Spinal cord (tissue), 10 donors: ENCODE results near the gene IDS. TPM values are rescaled to one million over a fixed set of nuclear protein-coding genes. Genes with fewer than 3 reads are reported as not detected.
A peak's percentile ranks its signal among the peaks of the same experiment; 100 is the strongest.

Source experiments
- DNase-seq, 6 donors: peaks; one replicate each; pipeline versions ENCODE4 v3.0.0 to v3.0.0-alpha.2; 2013 to 2015; ENCODE audit warnings: low spot score in 6 of 6, low read depth in 4 of 6
- H3K27ac ChIP-seq: one replicate; pipeline ENCODE4 v1.5.1; 2013; ENCODE audit warnings: low read depth, low read length, control low read depth
- H3K27me3 ChIP-seq: one replicate; pipeline ENCODE4 v1.6.1; 2013; ENCODE audit warnings: low read length; ENCODE audit not compliant: control insufficient read depth, insufficient read depth
- H3K36me3 ChIP-seq: one replicate; pipeline ENCODE4 v1.6.1; 2013; ENCODE audit warnings: low read length; ENCODE audit not compliant: control insufficient read depth, insufficient read depth
- H3K4me1 ChIP-seq: one replicate; pipeline ENCODE4 v1.6.1; 2013; ENCODE audit warnings: low read length; ENCODE audit not compliant: control insufficient read depth, insufficient read depth
- H3K4me3 ChIP-seq: one replicate; pipeline ENCODE4 v1.5.1; 2013; ENCODE audit warnings: low read depth, low read length, control low read depth
- H3K9me3 ChIP-seq: one replicate; pipeline ENCODE4 v1.6.1; 2013; ENCODE audit warnings: low read length; ENCODE audit not compliant: control insufficient read depth, insufficient read depth
- WGBS: methylation state at CpG from one replicate; pipeline ENCODE4 v1.1.5; 2013; ENCODE audit warnings: missing lambda C conversion rate; ENCODE audit not compliant: insufficient coverage; 5-methylcytosine and 5-hydroxymethylcytosine counted together
- polyA plus RNA-seq, 2 donors: library from polyadenylated mRNA; unstranded; fragments of 120-200 nt; gene quantifications; one replicate each; pipeline ENCODE4 v1.2.1, GENCODE V29; 2013; ENCODE audit not compliant: insufficient read length in 2 of 2
- total RNA-seq, 2 donors: library from RNA; depleted of rRNA in 1 of 2; stranded (reverse); fragments of 120-200 nt in 1 of 2; fragments of >200 nt in 1 of 2; gene quantifications; one replicate each; pipeline versions ENCODE4 v1.2.3 to v1.2.4, GENCODE V29; 2013 to 2014
- donor health status: healthy.

IDS gene
- total and polyA plus RNA-seq, 4 donors = 72.7 to 256 (median 199) TPM

DNA sequence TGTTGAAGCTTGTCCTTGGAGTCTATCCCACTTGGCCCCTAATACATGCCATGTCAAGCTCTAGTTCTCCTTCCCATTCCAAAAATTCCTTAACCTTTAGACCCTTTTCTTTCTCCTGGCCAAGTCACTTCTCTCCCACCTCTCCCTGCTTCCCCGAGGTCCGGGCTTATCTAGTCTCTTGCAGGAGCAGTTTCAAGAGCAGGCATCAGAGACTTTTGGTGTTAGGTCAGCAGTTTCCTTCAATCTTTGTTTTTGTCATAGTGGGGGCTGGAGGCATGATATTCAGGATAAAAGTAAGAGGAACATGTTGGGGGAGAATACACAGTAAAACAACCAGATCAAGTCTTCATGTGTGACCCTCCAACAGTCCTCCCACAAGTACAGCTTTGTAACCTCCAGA is 11.5 kb upstream of the IDS start:
- H3K4me1 ChIP-seq = peaks cover 3% of the 10 kb centered on the region
- WGBS = no CpG with 5 or more reads among the region's 2 CpGs
- H3K4me3 ChIP-seq = no peak overlapping the region
- H3K27me3 ChIP-seq = no peaks in the 10 kb centered on the region
- no peak overlapping the region for H3K27ac ChIP-seq
- no peak for DNase-seq
- H3K36me3 ChIP-seq = no peaks in the 10 kb centered on the region
- H3K9me3 ChIP-seq = no peaks in the 10 kb centered on the region

DNA sequence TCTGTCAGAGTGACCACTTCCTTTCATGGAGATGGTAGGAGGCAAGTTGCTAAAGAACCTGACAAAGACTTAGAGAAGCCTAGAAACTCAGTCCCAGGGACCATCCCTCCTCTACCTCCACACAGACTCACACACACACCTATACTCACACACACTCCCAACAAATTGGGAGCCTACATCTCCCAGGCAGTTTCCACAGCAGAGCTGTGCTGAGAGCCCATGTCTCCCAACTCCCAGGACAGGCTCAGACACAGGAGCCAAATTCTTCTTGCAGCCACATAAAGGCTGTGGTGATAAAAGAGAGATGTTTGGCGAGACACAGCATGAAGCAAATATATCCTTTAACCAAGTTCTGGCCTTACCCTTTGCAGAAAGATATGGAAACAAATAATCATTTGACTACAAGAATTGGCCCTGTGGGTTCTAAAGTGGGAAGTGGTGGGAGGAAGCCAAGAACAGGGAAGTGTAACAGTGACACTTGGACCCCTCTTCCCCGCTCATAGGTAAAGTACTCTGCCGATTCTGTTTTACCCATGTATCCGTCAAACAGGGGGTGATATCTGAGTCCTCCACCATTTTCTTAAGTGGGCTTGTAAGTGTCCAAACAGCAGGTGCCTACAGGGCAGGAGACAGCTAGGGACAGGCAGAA is 11.0 kb upstream of the IDS start:
- WGBS = 83% methylated on average over 3 of the region's 4 CpGs
- H3K4me1 ChIP-seq = peaks cover 3% of the 10 kb centered on the region
- H3K9me3 ChIP-seq = no peaks in the 10 kb centered on the region
- no peak overlapping the region for H3K27ac ChIP-seq
- H3K4me3 ChIP-seq = no peak overlapping the region
- no peaks in the 10 kb centered on the region for H3K27me3 ChIP-seq
- no peaks in the 10 kb centered on the region for H3K36me3 ChIP-seq
- no peak for DNase-seq

DNA sequence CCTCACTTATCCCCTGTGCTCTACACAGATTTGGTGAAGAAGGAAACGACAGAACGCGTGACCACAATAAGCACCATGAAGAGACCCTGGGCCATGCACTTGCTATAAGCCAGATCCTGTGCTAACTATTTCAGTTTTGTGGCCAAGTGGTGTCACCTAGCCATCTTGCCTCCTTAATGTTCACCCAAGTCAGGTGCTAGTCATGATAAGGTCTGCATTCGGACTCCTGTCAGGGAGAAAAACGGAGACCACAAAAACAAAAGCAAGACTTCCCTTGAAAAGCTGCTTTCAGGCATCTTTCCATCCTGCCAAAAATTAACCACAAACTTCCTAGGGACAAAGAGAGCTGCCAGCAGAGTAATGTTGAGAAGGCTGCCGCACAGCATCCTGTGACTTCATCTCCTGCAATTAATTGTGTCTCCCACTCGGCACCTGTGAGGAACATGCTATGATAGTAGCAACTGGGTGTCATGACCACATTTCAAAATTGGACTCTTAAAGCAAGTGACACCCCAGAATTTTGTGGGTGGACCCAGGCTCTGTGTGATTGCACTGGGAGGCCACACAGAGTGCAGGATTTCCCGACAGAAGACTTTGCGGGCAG is 8.8 kb upstream of the IDS start:
- Histone ChIP-seq H3K27ac (no peak overlapping the region), H3K9me3 (no peaks in the 10 kb centered on the region), H3K36me3 (no peaks in the 10 kb centered on the region), H3K4me3 (no peak overlapping the region), H3K27me3 (no peaks in the 10 kb centered on the region), H3K4me1 (peaks cover 9% of the 10 kb centered on the region)
- 78% methylated on average over 8 of the region's 9 CpGs for WGBS
- DNase-seq = no peak

DNA sequence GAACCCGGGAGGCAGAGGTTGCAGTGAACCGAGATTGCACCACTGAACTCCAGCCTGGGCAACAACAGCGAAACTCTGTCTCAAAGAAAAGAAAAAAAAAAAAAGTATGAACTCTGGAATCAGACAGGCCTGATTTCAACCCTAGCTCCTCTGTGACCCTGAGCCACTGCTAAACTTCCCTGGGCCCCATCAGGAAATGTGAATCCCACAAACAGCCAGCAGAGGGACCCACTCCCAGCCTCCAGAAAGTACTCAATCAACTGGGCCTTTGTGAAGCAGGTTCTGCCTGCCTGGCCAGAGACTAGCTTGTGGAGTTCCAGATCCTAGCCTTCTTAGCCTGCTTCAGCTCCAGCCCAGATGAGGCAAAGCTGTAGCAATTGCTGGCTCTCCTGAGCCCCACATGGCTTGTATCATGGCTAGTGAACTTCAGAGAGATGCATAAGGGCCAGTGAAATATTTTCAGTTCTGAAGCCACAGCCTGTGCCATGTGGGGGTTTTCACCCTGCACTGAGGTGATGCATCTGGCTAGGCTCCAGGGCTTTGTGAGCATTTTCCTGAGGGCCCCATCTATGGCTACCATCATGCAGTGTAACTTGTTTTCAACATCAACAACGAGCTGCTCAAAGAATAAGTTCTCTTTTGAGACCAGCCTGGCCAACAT is 7.2 kb upstream of the IDS start:
- peak in 3 of 6 donors; percentile 20 to 55 (median 54) for DNase-seq
- no peak overlapping the region for H3K4me3 ChIP-seq
- H3K27ac ChIP-seq = no peak overlapping the region
- H3K27me3 ChIP-seq = no peaks in the 10 kb centered on the region
- peaks cover 9% of the 10 kb centered on the region for H3K4me1 ChIP-seq
- no peaks in the 10 kb centered on the region for H3K9me3 ChIP-seq
- 63% methylated on average over 4 of the region's 4 CpGs for WGBS
- no peaks in the 10 kb centered on the region for H3K36me3 ChIP-seq

DNA sequence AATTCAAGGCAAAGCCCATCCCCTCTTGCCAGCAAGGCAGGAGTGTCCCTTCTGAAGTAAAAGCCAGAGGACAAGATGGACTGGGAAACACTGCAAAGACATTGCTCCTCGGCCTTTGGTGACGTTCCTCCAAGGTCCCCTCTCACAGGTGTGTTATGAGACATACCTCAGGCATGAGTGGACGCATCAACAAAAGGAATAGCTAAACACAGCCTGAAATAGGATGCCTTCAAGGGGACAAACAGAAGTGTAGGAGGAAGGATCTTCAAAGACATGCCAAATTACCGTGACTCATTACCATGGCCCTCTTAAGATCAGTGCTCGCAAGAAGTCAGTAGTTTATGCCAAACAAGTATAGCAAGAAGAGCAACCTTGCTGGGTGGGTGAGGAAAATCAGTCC is 6.0 kb upstream of the IDS start:
- Histone ChIP-seq H3K4me1 (peaks cover 9% of the 10 kb centered on the region), H3K36me3 (no peaks in the 10 kb centered on the region), H3K9me3 (no peaks in the 10 kb centered on the region), H3K4me3 (no peak overlapping the region), H3K27me3 (no peaks in the 10 kb centered on the region), H3K27ac (no peak overlapping the region)
- 35% methylated on average over 3 of the region's 5 CpGs for WGBS
- no peak for DNase-seq

DNA sequence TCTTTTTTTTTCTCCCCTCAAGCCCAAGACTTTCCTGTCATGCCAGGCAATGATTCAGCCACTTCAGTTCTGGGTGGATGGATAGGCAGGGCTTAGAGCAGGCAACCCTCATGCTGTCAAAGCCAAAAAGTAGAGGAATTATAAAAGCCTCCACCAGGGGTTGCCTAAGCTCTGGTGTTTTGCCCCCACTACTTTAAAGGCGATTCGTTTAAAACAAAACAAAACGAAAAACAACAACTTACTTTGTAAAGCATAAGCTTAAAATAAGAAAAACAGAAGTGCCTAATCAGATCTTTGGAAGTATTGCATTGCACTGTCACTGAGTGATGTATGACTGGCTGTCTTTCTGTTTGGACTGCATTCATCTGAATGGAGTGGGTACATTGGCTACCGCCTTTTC is 5.3 kb upstream of the IDS start:
- Histone ChIP-seq H3K36me3 (no peaks in the 10 kb centered on the region), H3K27ac (no peak overlapping the region), H3K4me1 (peaks cover 9% of the 10 kb centered on the region), H3K9me3 (no peaks in the 10 kb centered on the region), H3K4me3 (no peak overlapping the region), H3K27me3 (no peaks in the 10 kb centered on the region)
- DNase-seq = peak in 2 of 6 donors; percentile 14 to 15
- WGBS = no CpG with 5 or more reads among the region's 4 CpGs

DNA sequence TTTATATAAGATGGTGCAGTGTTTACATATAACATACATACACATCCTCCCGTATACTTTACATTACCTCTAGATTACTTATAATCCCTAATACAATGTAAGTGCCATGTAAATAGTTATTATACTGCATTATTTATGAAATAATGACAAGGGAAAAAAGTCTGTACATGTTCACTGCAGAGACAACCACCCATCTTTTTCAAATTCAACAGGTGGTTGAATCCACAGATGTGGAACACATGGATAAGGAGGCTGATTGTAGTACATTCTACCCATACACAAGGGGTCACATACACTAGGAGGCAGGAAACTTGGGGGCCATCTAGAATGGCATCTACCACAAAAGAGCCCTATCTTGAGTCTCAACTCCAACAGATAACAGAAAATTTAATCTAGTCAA is 3.4 kb upstream of the IDS start:
- DNase-seq = no peak
- Histone ChIP-seq H3K9me3 (no peaks in the 10 kb centered on the region), H3K4me3 (no peak overlapping the region), H3K4me1 (peaks cover 14% of the 10 kb centered on the region), H3K36me3 (no peaks in the 10 kb centered on the region), H3K27ac (no peak overlapping the region), H3K27me3 (no peaks in the 10 kb centered on the region)
- no CpG with 5 or more reads among the region's 1 CpG for WGBS

DNA sequence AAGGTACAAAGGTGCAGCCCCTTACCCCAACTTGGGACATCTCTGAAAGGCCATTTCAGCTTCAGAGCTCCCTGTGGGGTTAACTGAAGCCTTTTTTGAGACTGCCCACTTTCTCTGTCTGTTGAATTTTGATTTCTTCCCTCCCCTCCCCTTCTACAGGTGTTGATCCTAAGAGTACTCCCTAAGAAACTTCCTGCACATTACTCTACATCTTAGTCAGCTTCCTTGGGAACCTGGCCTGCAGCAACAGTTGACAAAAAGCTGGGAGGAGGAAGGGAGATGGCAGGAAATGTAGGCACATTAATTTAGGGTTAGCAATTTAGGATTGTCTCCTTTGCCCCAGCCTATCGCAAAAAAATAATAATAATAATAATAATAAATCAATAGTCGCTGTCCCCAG is 1.2 kb upstream of the IDS start:
- no CpG with 5 or more reads among the region's 2 CpGs for WGBS
- Histone ChIP-seq H3K9me3 (no peaks in the 10 kb centered on the region), H3K4me1 (peaks cover 11% of the 10 kb centered on the region), H3K4me3 (no peak overlapping the region), H3K27ac (no peak overlapping the region), H3K27me3 (no peaks in the 10 kb centered on the region), H3K36me3 (peaks cover 4% of the 10 kb centered on the region)
- no peak for DNase-seq

DNA sequence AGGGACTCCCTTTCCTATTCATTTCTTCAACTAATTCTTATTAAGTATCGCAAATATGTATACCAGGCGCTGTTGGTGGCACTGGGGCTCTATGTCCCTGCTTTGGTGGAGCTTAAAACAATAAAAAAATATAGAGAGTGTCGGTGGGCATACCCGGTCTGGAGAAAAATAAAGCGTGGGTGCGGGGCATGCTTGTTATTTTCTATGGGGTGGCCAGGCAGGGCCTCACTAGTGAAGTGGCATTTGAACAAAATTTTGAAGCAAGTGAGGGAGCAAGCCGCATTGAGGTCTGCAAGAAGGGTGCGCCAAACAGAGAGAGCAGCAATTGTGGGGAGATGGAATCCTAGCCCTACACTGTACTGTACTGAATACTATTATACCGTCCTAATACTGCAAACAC is 565 bp upstream of the IDS start:
- no peak overlapping the region for H3K27ac ChIP-seq

More for the DNA sequence above, 565 bp upstream of the IDS start:
- no peak for DNase-seq
- Histone ChIP-seq H3K4me3 (no peak overlapping the region), H3K4me1 (peaks cover 11% of the 10 kb centered on the region), H3K9me3 (no peaks in the 10 kb centered on the region), H3K27me3 (no peaks in the 10 kb centered on the region), H3K36me3 (peaks cover 4% of the 10 kb centered on the region)
- WGBS = 78% methylated on average over 6 of the region's 9 CpGs
